Lower lobe of right lung (tissue), 2 donors: ENCODE measurements around the gene PPP1CB. TPM values are rescaled to one million over a fixed set of nuclear protein-coding genes. Genes with fewer than 3 reads are reported as not detected.

Experiments
- ATAC-seq, 2 donors: fragments of 200-7000 bp; cut with Tn5 transposase; one replicate each; pipeline ENCODE4 v1.9.1; 2020 to 2022; ENCODE audit warnings: mild to moderate bottlenecking in 2 of 2, moderate library complexity in 2 of 2
- DNase-seq: peaks from one replicate; pipeline ENCODE4 v3.0.0-alpha.2; 2020
- H3K27ac ChIP-seq: fragments of 200-600 bp; one replicate; pipeline ENCODE4 v1.8.0; 2022
- H3K27me3 ChIP-seq: fragments of 200-600 bp; one replicate; pipeline ENCODE4 v1.8.0; 2022; ENCODE audit warnings: low read depth
- H3K36me3 ChIP-seq: fragments of 200-600 bp; one replicate; pipeline ENCODE4 v1.8.0; 2022; ENCODE audit warnings: mild to moderate bottlenecking
- H3K4me1 ChIP-seq: fragments of 200-600 bp; one replicate; pipeline ENCODE4 v1.8.0; 2022
- H3K4me3 ChIP-seq: fragments of 200-600 bp; one replicate; pipeline ENCODE4 v1.8.0; 2022; ENCODE audit warnings: mild to moderate bottlenecking
- H3K9me3 ChIP-seq: fragments of 200-600 bp; one replicate; pipeline ENCODE4 v1.8.0; 2022
- intact Hi-C: fragments of 100-400 bp; cut with DNase I; formaldehyde crosslinking; loops from one replicate; pipeline ENCODE4 v1.11.0; 2022
- total RNA-seq: library from RNA; stranded (reverse); fragmentation: NEBNext Ultra II Directional; extraction: Animal tissue kit (Norgen Biotek cat#: 25700); gene quantifications from one replicate; pipeline ENCODE4 v1.2.1, GENCODE V29; 2021
- TF ChIP-seq, protein P1 (sequence below): fragments of 200-600 bp; IDR thresholded peaks from one replicate; pipeline ENCODE4 v1.8.0; 2022; ENCODE audit warnings: antibody characterized with exemption, mild to moderate bottlenecking
- donor health status: DM: no; HTN: yes; CAD: no; lungs with severe emphysema.

PPP1CB gene
- total RNA-seq, 1 donor from 2014 or later: 233 TPM

DNA sequence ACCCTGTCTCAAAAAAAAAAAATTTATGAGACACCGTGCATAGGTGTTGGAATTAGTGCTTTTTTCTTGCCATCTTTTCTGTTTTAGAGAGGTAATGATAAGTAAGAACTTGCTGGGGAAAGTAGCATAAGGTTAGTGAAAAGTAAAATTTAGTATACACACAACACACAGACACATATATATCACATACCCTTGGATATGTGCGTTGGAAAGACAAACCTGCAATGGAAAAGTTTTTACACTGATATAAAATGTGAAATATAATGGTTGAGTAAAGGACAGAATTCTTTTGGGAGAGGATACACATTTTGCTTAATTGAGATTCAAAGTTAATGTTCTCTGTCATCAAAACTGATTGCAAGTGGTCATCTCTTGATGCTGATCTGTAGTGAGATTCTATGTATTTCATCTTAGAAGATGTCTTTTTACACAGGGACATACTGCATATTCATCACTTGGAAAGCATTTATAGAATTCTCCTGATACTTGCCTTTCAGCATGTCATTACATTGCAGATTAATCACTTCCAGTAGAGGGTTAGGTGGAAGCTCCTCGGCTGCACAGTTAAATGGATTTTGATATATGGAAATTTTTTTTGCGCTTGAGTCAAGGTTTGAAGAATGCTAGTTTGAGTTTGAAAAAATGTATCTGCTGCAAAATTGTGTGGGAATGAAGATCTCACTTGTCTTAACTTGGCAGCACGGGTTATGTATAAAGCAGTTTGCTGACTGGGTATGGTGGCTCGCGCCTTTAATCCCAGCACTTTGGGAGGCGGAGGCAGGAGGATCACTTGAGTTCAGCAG, 13.5 kb downstream of the PPP1CB start:
- Histone ChIP-seq H3K4me1 (peaks cover 56% of the 10 kb centered on the region), H3K4me3 (no peak overlapping the region), H3K9me3 (no peaks in the 10 kb centered on the region), H3K27me3 (no peaks in the 10 kb centered on the region), H3K27ac (no peak overlapping the region), H3K36me3 (peaks cover 14% of the 10 kb centered on the region)
- TF ChIP-seq, protein P1, sequence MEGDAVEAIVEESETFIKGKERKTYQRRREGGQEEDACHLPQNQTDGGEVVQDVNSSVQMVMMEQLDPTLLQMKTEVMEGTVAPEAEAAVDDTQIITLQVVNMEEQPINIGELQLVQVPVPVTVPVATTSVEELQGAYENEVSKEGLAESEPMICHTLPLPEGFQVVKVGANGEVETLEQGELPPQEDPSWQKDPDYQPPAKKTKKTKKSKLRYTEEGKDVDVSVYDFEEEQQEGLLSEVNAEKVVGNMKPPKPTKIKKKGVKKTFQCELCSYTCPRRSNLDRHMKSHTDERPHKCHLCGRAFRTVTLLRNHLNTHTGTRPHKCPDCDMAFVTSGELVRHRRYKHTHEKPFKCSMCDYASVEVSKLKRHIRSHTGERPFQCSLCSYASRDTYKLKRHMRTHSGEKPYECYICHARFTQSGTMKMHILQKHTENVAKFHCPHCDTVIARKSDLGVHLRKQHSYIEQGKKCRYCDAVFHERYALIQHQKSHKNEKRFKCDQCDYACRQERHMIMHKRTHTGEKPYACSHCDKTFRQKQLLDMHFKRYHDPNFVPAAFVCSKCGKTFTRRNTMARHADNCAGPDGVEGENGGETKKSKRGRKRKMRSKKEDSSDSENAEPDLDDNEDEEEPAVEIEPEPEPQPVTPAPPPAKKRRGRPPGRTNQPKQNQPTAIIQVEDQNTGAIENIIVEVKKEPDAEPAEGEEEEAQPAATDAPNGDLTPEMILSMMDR: no peak
- intact Hi-C loops: no loop called here
- no peak for DNase-seq
- ATAC-seq: no peak

DNA sequence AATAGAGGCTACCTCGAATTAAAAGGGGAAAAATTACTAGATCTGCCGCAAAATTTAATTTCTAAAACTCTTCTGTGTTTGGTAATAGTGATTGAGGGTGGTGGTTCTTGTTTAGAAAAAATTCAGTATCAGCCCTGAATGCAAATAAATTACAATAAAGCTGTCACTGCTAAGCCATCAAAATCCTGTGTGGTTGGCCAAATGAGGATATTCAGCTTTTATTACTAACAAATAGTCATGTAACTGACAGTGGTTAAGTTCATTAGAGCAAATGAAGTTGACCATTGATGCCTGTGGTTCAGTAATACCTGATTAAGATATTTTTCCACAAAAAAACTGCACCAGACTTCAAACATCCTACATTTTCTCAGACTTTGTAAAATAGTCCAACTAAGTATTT, 14.4 kb downstream of the PPP1CB start:
- Histone ChIP-seq H3K4me3 (no peak overlapping the region), H3K27me3 (no peaks in the 10 kb centered on the region), H3K27ac (no peak overlapping the region), H3K9me3 (no peaks in the 10 kb centered on the region), H3K4me1 (peaks cover 60% of the 10 kb centered on the region), H3K36me3 (peaks cover 5% of the 10 kb centered on the region)
- DNase-seq: no peak
- ATAC-seq: no peak
- TF ChIP-seq, protein P1: no peak
- intact Hi-C loops: no loop called here

DNA sequence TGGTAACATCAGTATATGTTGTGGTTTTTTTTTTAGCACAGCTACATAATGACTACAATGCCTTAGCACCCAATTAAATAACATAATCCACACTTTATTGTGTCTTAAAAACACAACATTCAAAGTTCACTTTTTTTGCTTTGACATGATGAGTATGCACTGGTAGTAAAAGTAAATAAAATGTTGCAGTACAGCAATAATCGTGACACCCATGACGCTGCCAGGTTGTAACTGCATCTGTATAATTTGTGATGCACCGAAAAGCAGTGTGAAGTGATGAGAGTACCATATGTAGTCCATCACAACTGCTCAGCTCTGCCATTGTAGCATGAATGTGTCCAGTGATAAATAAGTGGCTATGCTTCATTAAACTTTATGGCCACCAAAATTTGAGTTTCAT, 15.7 kb downstream of the PPP1CB start:
- DNase-seq (no peak), ATAC-seq (no peak)
- TF ChIP-seq, protein P1: no peak
- no peaks in the 10 kb centered on the region for H3K36me3 ChIP-seq
- H3K4me3 ChIP-seq: no peak overlapping the region
- no peaks in the 10 kb centered on the region for H3K27me3 ChIP-seq
- intact Hi-C loops: no loop called here
- H3K4me1 ChIP-seq: peaks cover 61% of the 10 kb centered on the region
- H3K27ac ChIP-seq: no peak overlapping the region
- H3K9me3 ChIP-seq: no peaks in the 10 kb centered on the region

DNA sequence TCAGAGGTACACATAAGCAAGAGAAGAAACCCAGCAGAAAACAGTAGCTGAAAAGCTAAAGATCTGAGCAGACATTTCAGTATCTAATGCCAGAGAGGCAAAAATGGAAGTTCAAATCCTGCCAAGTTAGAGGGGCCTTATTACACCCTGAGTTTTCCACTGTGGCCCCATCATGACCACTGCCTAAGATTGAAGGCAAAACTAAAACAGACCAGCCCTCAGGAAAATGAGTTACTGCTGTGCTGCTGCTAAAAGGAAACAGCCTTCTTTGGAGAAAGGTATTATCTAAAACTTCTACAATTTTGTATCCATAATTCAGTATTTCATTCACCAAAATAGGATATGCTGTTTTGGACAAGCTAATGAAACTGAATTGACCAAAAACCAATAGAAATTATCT, 16.8 kb downstream of the PPP1CB start:
- H3K36me3 ChIP-seq: no peaks in the 10 kb centered on the region
- H3K4me3 ChIP-seq: no peak overlapping the region
- no peak for ATAC-seq
- H3K27ac ChIP-seq: no peak overlapping the region
- peaks cover 62% of the 10 kb centered on the region for H3K4me1 ChIP-seq
- intact Hi-C loops: no loop called here
- H3K27me3 ChIP-seq: no peaks in the 10 kb centered on the region
- TF ChIP-seq, protein P1: no peak
- DNase-seq: no peak
- no peaks in the 10 kb centered on the region for H3K9me3 ChIP-seq

DNA sequence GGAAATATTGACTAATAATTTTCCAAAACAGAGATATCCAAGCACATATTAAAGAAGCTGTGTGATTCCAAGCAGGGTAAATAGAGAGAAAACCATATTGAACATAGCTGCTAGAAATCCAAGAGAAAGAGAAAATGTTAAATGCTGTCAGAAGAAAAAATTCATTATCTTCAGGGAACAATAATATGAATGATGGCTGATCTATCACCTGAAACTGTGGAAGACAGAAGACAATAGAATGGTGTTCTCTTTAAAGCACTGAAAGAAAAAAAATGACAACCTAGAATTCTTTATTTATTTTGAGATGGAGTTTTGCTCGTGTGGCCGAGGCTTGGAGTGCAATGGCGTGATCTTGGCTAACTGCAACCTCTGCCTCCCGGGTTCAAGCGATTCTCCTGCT, 17.3 kb downstream of the PPP1CB start:
- H3K4me1 ChIP-seq: peaks cover 67% of the 10 kb centered on the region

More for the DNA sequence above, 17.3 kb downstream of the PPP1CB start:
- DNase-seq (no peak), ATAC-seq (no peak)
- Histone ChIP-seq H3K9me3 (no peaks in the 10 kb centered on the region), H3K36me3 (no peaks in the 10 kb centered on the region), H3K27ac (no peak overlapping the region), H3K4me3 (no peak overlapping the region), H3K27me3 (no peaks in the 10 kb centered on the region)
- intact Hi-C loops: no loop called here
- TF ChIP-seq, protein P1: no peak
